ENCODE measurements around the gene OXSM. TPM values are rescaled to one million over a fixed set of nuclear protein-coding genes. Genes with fewer than 3 reads are reported as not detected.

The OXSM gene
- total and polyA plus RNA-seq, 5 experiments from 2014 or later: 10.3 to 14.4 (median 12.3) TPM

DNA sequence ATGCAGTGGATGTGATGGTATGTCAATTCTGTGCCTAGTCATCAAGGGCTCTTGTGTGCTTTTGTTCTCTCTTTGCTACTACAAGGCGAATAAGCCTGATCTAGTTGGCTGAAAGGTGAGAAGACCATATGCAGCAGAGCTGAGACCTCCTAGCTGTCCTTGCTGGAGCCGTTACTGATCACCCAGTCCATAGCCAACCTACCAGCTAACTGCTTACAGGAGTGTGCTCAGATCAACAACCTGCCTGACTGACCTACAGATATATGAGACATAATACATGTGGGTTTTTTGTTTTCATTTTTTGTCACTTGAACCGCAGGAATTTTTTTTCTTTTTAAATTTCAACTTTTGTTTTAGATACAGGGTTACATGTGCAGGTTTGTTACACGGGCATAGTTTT lies 22.8 kb downstream of the OXSM start:
- no peaks in the 10 kb centered on the region for H3K9me3 Mint-ChIP-seq
- no peaks in the 10 kb centered on the region for H3K36me3 Mint-ChIP-seq
- no peak overlapping the region for H3K27ac Mint-ChIP-seq
- H3K4me1 Mint-ChIP-seq: peaks cover 0 to 2% (median 0%) of the 10 kb centered on the region in 4 donors
- POLR2A ChIA-PET: no interaction called here
- DNase-seq (no peak), ATAC-seq (no peak)
- H3K27me3 Mint-ChIP-seq: peaks cover 2 to 12% (median 4%) of the 10 kb centered on the region in 5 donors
- H3K4me3 Mint-ChIP-seq: no peak overlapping the region

DNA sequence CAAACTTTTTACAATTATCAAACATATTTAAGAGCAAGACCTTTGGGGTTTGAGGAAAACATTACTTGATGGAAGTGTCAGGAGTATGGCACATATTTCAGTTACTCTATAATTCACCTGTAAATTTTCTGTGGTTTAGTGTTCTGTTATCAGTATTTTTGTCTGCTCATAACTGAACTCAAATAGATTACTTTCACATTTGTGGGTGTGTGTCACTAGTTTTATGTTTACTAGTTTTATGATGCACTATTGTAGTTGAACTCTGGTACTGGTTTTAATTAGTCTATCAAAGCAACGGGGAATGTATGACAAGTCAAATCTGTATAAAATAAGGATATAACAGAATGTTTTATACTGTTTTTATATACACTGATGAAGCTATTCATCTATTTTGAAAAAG lies 27.2 kb downstream of the OXSM start:
- POLR2A ChIA-PET: no interaction called here

DNA sequence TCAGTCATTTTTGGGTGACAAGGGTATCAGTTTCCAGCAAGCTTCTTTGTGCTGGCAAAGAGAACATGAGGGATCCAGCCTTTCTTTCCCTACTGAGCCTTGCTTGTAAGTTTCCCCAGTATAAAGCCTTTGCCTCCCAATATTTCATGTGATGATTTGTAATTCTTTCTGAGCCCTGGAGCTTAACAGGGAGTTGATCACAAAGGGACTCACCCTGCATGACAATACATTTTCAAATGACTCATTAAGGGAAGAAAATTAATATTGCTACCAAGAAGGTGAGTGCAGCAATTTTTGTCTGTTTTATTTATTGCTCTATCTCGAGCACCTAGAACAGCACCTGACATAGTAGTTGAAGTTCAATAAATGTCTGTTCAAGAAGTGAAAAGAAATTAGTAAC lies 27.7 kb downstream of the OXSM start:
- no peak for ATAC-seq

More for the DNA sequence above, 27.2 kb downstream of the OXSM start:
- DNase-seq (no peak), ATAC-seq (no peak)
- Mint-ChIP-seq H3K4me1 (peaks cover 0 to 2% (median 0%) of the 10 kb centered on the region in 4 donors), H3K4me3 (no peak overlapping the region), H3K27me3 (peaks cover 0 to 4% (median 0%) of the 10 kb centered on the region in 5 donors), H3K9me3 (no peaks in the 10 kb centered on the region), H3K36me3 (no peaks in the 10 kb centered on the region), H3K27ac (no peak overlapping the region)

DNA sequence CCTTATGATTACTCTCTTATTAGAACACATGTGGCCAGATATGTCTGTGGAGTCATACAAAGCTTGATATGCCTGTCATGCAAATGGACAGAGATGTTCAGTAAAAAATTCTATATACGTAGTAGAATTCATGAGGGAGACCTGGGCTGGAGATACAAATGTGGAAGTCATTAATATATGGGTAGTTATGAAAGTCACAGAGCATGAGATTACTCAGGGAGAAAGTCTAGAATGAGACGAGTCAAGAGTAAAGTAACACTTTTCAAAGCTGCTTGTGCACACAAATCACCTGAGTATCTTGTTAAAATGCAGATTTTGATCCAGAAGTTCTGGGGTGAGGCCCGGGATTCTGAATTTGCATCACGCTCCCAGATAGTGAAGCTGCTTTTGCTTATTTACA lies 28.4 kb downstream of the OXSM start:
- Mint-ChIP-seq H3K36me3 (no peaks in the 10 kb centered on the region), H3K27ac (no peak overlapping the region), H3K4me3 (no peak overlapping the region), H3K9me3 (no peaks in the 10 kb centered on the region), H3K27me3 (peaks cover 0 to 8% (median 2%) of the 10 kb centered on the region in 5 donors), H3K4me1 (peaks cover 0 to under 1% (median 0%) of the 10 kb centered on the region in 4 donors)
- no peak for DNase-seq
- no peak for ATAC-seq
- POLR2A ChIA-PET: no interaction called here

More for the DNA sequence above, 27.7 kb downstream of the OXSM start:
- Mint-ChIP-seq H3K4me1 (peaks cover 0 to 2% (median 0%) of the 10 kb centered on the region in 4 donors), H3K27ac (no peak overlapping the region), H3K9me3 (no peaks in the 10 kb centered on the region), H3K36me3 (no peaks in the 10 kb centered on the region), H3K4me3 (no peak overlapping the region), H3K27me3 (peaks cover 0 to 4% (median 0%) of the 10 kb centered on the region in 5 donors)
- POLR2A ChIA-PET: no interaction called here
- DNase-seq: no peak

DNA sequence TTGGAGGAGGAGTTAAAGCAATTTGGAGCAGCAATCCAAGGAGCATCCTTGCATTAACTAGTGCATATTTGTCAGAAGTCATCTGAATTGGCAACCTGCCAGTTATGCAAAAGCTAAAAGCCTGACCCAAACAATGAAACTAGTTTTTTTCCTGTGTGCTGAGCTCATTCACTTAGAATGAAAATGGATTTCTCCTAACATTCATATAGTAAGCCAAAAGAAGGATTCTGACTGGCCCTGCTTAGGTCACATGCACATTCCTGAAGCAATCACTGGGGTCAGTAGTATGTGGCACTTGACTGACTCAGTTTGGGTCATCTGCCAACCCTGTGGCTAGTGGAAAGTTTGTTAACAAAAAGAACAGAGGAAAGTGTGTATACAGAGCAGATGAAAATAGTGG lies 30.5 kb downstream of the OXSM start:
- Mint-ChIP-seq H3K4me1 (no peaks in the 10 kb centered on the region), H3K27me3 (peaks cover 0 to 5% (median 2%) of the 10 kb centered on the region in 5 donors), H3K27ac (no peak overlapping the region), H3K9me3 (no peaks in the 10 kb centered on the region), H3K36me3 (no peaks in the 10 kb centered on the region), H3K4me3 (no peak overlapping the region)
- POLR2A ChIA-PET: no interaction called here
- no peak for DNase-seq
- ATAC-seq: no peak

DNA sequence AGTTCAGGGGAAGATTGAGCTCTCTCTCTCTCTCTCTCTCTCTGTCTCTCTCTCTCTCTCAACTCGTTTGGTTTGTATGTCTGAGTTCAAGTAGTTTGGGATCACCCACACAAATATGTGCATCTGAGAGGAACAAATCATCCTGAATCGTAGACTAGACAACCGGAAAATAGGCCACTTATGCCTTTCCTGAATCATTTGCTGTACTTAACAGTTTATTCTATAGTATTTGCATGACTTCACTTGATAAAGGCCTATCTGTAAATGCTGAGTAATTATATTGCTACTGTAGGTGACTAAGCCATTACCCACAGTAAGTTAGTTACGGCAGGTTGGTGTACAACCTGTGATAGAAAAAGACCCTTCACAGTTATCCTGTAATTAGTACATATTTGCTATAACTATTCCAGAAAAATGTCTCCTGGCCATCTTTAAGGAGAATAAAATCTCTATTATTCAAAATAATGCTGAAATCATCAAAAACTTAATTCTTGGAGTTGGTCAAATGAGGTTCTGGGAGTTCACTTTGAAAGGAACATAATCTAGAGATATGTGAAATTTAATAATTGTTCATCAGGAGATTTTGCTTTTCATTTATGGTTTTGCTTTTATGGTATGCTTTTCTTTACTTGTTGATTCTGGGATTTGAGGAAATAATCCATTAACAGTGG lies 31.1 kb downstream of the OXSM start:
- H3K9me3 Mint-ChIP-seq: no peaks in the 10 kb centered on the region
- peaks cover 0 to 5% (median 2%) of the 10 kb centered on the region in 5 donors for H3K27me3 Mint-ChIP-seq
- H3K27ac Mint-ChIP-seq: no peak overlapping the region
- no peak overlapping the region for H3K4me3 Mint-ChIP-seq
- H3K36me3 Mint-ChIP-seq: peaks cover 0 to 2% (median 0%) of the 10 kb centered on the region in 3 donors
- no peak for ATAC-seq
- H3K4me1 Mint-ChIP-seq: peaks cover 2 to 3% (median 2%) of the 10 kb centered on the region in 4 donors
- POLR2A ChIA-PET: no interaction called here
- no peak for DNase-seq

DNA sequence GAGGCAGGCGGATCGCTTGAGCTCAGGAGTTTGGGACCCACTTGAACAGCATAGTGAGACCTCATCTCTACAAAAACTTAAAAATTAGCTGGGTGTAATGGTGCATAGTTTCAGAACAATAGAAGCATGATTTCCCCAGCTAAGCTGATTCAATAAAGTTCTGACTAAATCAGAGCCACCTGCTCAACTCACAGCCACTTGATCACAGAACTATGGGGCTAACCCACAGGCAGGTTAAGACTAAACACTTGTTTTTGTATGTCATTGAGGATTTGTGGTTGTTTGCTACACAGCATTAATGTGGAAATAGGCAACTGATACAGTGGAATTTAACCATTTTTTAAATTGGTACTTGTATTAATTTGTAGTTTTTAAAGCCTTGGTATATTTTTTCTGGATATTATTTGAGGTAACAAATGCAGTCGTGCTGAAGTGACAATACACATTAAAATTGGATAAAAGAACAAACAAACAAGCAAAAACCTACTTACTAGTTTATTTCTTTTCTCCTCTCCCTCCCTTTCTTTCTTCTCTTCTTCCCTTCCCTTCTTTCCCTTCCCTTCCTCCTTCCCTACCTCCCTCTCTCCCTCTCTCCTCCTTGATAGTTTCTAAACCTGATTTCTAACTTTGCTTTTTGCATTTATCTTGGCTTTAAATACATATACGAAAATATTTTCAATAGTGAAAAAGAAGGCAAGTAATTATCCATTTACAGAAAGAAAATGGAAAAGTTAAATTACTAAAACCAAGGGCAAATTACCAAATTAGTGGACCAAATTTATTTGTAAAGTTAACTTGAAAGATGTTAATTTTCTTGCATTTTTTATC lies 32.1 kb downstream of the OXSM start:
- Mint-ChIP-seq H3K4me3 (no peak overlapping the region), H3K27ac (no peak overlapping the region), H3K36me3 (peaks cover 0 to 3% (median 0%) of the 10 kb centered on the region in 3 donors), H3K4me1 (peaks cover 7 to 12% (median 11%) of the 10 kb centered on the region in 4 donors), H3K9me3 (no peaks in the 10 kb centered on the region), H3K27me3 (peaks cover 0 to 5% (median 2%) of the 10 kb centered on the region in 5 donors)
- no peak for ATAC-seq
- POLR2A ChIA-PET: no interaction called here
- no peak for DNase-seq

DNA sequence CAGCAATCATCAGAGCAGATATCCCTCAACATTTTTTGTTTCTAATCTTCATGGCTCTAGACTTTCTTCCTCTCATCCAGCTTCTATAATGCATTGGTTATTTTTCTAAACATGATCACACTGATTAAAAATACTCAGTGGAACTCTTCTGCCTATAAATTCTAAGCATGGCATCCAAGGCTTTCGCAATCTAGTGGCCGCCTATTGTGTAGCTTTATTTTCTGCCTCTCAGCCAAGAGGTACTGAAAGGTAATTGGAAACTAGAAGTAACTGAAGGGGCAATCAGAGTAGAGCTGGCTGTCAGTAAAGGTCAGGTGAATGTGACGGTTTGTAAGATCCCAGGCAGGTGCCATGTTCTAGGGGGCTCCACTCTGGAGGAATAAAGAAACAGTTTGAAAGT lies 33.4 kb downstream of the OXSM start:
- DNase-seq (no peak), ATAC-seq (no peak)
- H3K4me3 Mint-ChIP-seq: no peak overlapping the region
- POLR2A ChIA-PET: no interaction called here
- peaks cover 0 to 3% (median 0%) of the 10 kb centered on the region in 3 donors for H3K36me3 Mint-ChIP-seq
- no peak overlapping the region for H3K27ac Mint-ChIP-seq
- peaks cover 0 to 5% (median 2%) of the 10 kb centered on the region in 5 donors for H3K27me3 Mint-ChIP-seq
- peaks cover 7 to 12% (median 11%) of the 10 kb centered on the region in 4 donors for H3K4me1 Mint-ChIP-seq
- H3K9me3 Mint-ChIP-seq: no peaks in the 10 kb centered on the region

DNA sequence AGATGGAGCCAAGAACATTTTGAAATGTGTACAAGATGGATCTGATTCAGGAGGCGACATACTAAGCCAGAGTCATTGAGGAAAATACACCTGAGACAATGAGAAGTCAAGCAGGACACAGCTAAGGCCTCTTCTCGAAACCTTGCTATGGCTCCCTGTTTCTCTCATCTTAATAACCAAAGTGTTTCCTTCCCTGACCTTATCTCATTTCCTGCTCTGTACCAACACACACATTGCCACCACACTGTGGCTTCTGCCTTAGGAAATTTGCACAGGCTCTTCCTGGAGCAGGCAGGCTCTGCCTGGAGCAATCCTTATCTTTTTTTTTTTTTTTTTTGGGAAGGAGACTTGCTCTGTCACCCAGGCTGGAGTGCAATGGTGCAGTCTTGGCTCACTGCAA lies 36.6 kb downstream of the OXSM start:
- Mint-ChIP-seq H3K9me3 (peaks cover 0 to 6% (median 0%) of the 10 kb centered on the region in 9 donors), H3K4me3 (peak overlapping the region in 1 of 10 donors; percentile 6), H3K27me3 (peaks cover 0 to 5% (median 2%) of the 10 kb centered on the region in 5 donors), H3K36me3 (peaks cover 0 to 4% (median 3%) of the 10 kb centered on the region in 3 donors), H3K27ac (no peak overlapping the region), H3K4me1 (peaks cover 7 to 12% (median 11%) of the 10 kb centered on the region in 4 donors)
- POLR2A ChIA-PET: no interaction called here
- DNase-seq (no peak), ATAC-seq (peak in 1 of 2 donors; percentile 20)

DNA sequence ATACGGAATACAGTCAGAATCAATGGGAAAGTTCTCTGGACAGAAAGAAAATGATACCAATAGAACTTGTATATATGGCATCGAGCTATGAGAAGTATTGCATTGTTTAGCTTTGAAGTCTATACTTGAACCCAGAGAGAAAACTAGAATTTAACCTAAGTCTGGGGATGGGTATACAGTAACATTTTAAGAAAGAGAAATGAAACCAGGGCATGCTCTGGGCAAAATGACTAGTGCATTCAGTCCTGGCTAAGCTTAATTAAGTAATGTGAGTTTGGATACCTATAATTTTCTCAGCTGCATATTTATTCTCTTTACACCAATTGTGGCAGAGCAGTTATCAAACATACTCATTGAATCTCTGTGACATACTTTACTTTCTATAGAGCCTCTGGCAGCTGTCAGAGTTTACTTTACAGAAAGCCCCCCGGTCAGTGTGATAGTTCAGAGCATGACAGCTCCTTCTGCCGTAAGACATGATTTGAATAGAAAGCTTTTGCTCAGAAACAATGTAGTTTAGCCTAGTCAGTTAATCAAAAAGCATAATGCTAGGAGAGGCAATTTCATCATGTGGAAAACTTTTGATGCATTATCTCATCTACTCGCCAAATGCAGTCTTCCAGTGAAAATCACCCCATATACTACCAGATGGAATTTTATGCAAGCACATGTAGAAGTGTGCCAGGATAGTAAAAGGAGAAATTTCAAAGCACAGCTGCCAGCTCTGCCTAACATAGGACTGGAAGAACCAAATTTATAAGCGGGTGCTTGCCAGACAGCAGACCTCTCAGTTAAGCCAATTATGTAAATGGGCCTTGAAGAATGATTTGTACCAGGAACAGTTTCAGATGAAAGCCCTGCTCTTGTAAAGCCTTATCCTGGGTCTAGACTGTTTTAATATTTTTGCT lies 40.7 kb downstream of the OXSM start:
- H3K36me3 Mint-ChIP-seq: peaks cover 0 to 4% (median 3%) of the 10 kb centered on the region in 3 donors
- DNase-seq (no peak), ATAC-seq (no peak)
- no peak overlapping the region for H3K27ac Mint-ChIP-seq
- H3K4me3 Mint-ChIP-seq: no peak overlapping the region
- H3K27me3 Mint-ChIP-seq: peaks cover 0 to 5% (median 2%) of the 10 kb centered on the region in 5 donors
- H3K4me1 Mint-ChIP-seq: peaks cover 7 to 14% (median 12%) of the 10 kb centered on the region in 4 donors
- POLR2A ChIA-PET: no interaction called here
- peaks cover 0 to 6% (median 0%) of the 10 kb centered on the region in 9 donors for H3K9me3 Mint-ChIP-seq

DNA sequence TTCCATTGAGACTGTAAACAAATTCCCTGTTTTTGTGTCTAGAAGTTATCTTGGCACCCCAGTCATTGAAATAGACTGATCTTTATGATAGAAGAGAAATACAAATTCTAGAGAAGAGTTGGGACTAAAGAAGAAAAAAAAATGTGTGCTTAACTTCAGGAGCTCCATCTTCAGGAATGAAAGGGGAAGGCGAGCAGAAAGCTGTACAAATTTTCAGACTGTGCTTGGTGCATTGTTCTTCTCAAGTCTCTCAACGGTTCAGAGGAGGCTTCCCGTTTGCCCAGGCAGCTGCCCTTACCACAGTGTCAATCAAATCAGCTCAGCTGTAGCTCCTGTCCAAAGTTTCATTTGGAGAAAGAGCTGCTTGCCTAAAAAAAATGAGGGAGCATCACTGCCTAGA lies 41.7 kb downstream of the OXSM start:
- no peak overlapping the region for H3K4me3 Mint-ChIP-seq
- POLR2A ChIA-PET: no interaction called here
- ATAC-seq: no peak
- H3K9me3 Mint-ChIP-seq: peaks cover 0 to 6% (median 0%) of the 10 kb centered on the region in 9 donors
- no peak overlapping the region for H3K27ac Mint-ChIP-seq
- peaks cover 0 to 6% (median 3%) of the 10 kb centered on the region in 4 donors for H3K4me1 Mint-ChIP-seq
- peaks cover 0 to 4% (median 0%) of the 10 kb centered on the region in 3 donors for H3K36me3 Mint-ChIP-seq
- no peak for DNase-seq
- H3K27me3 Mint-ChIP-seq: peaks cover 0 to 9% (median 3%) of the 10 kb centered on the region in 5 donors

DNA sequence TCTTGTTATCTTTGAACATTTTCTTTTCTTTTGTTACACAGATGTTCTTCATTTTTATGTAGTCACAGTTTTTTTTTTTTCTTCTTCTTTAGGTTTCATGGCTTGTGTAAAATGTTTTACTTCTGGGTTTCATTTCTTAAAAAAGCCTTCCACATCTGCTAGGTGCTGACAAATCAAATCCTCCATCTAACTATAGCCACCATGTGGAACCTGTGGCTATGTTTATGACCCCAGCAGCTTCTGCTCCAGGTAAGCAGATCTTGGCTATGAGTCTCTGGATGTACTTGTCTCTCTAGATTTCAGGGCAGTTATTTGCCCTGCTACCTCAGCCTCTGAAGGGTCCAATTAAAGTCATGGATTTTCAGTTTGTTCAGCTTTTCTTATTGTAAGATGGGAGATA lies 44.5 kb downstream of the OXSM start:
- H3K27me3 Mint-ChIP-seq: peaks cover 0 to 9% (median 3%) of the 10 kb centered on the region in 5 donors
- peaks cover 0 to 11% (median 0%) of the 10 kb centered on the region in 9 donors for H3K9me3 Mint-ChIP-seq
- no peak overlapping the region for H3K4me3 Mint-ChIP-seq
- peaks cover 0 to 9% (median 7%) of the 10 kb centered on the region in 3 donors for H3K36me3 Mint-ChIP-seq
- no peak for ATAC-seq
- no peak for DNase-seq
- H3K27ac Mint-ChIP-seq: no peak overlapping the region
- peaks cover 0 to 7% (median 2%) of the 10 kb centered on the region in 4 donors for H3K4me1 Mint-ChIP-seq
- POLR2A ChIA-PET: no interaction called here
